ENCODE results near the gene PNMA6F. TPM values are rescaled to one million over a fixed set of nuclear protein-coding genes. Genes with fewer than 3 reads are reported as not detected.

Gene PNMA6F
- total RNA-seq, 4 donors from 2014 or later, result 0.59 TPM; not detected in 3

DNA sequence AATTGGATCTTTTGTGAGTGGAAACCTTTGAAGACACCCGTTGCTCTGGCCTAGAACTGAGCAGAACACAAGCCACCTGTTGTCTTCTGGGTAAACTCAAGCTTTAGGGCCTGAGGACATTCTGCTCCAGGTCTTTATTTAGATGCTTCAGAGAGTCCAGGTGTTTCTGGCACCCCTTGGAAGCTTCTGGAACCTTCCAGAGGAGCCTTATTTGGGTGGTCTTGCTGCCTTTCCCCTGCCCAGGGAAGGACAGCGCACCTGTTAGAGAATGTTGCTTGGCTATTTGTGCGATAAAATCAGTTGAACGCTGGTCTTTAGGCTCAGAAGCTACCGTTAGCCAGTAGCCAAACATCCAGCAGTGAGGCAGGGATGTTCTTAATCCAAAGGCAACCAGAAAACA lies 15.4 kb upstream of the PNMA6F start:
- WGBS, 2 donors, result 68 to 79% methylated on average over 5 of the region's 5 CpGs
- H3K4me3 ChIP-seq, result no peak overlapping the region
- peaks cover 0 to 13% (median 0%) of the 10 kb centered on the region in 3 donors for H3K36me3 ChIP-seq
- H3K27ac ChIP-seq, result no peak overlapping the region
- H3K4me1 ChIP-seq, result peaks cover 0 to 14% (median 0%) of the 10 kb centered on the region in 4 donors
- H3K9me3 ChIP-seq, result no peaks in the 10 kb centered on the region
- H3K27me3 ChIP-seq, result no peaks in the 10 kb centered on the region
- TF ChIP-seq POLR2A (IDR thresholded peaks at IDR 0.05) (no peak), EP300 (IDR thresholded peaks at IDR 0.05) (no peak)
- TF ChIP-seq, protein P1, sequence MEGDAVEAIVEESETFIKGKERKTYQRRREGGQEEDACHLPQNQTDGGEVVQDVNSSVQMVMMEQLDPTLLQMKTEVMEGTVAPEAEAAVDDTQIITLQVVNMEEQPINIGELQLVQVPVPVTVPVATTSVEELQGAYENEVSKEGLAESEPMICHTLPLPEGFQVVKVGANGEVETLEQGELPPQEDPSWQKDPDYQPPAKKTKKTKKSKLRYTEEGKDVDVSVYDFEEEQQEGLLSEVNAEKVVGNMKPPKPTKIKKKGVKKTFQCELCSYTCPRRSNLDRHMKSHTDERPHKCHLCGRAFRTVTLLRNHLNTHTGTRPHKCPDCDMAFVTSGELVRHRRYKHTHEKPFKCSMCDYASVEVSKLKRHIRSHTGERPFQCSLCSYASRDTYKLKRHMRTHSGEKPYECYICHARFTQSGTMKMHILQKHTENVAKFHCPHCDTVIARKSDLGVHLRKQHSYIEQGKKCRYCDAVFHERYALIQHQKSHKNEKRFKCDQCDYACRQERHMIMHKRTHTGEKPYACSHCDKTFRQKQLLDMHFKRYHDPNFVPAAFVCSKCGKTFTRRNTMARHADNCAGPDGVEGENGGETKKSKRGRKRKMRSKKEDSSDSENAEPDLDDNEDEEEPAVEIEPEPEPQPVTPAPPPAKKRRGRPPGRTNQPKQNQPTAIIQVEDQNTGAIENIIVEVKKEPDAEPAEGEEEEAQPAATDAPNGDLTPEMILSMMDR (IDR thresholded peaks at IDR 0.05), result no peak
- DNase-seq (ENCODE audit: low spot score in 2 of 2), result no peak

DNA sequence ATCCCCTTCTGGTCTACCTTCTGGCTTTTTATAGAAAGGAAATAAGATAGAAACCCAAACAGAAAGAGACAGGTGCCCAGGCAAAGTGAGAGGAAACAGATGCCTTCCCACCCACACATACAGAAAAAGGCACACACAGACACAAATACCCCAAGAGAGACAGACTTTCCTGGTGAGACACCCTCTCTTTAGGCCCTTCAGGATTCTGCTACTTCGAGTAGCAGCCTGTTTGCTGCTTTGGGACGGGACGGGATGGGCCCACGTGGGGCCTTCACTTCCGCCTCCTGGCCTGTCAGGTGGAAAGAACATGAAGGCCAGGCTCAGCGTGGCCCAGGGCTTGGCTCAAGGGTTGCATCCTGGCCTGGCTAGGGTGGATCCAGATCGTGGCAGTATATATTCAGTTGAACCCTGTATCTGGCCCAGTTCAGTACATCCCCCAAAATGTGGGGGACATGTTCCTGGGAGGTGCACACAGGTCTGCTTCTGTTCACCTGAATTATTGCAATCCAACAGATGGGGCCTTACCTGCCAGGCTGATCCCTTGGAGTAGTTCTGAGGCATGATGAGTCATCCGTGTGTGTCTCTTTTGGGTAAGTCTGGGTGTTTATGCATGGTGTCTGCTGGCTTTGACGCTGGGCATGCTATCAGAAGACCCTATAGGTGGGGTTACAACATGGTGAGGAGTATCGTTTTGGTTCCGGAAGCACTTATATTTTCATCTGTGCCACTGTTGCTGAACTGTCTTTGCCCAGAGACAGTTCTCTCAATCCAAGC lies 14.7 kb upstream of the PNMA6F start:
- WGBS, 2 donors, result 78 to 88% methylated on average over 9 to 11 of the region's 11 CpGs
- no peaks in the 10 kb centered on the region for H3K9me3 ChIP-seq
- H3K4me1 ChIP-seq, result peaks cover 0 to 14% (median 0%) of the 10 kb centered on the region in 4 donors
- TF ChIP-seq, protein P1 (IDR thresholded peaks at IDR 0.05), result no peak
- no peak for TF ChIP-seq POLR2A (IDR thresholded peaks at IDR 0.05)
- no peak for TF ChIP-seq EP300 (IDR thresholded peaks at IDR 0.05)
- no peak overlapping the region for H3K27ac ChIP-seq
- H3K27me3 ChIP-seq, result no peaks in the 10 kb centered on the region
- peaks cover 0 to 13% (median 0%) of the 10 kb centered on the region in 3 donors for H3K36me3 ChIP-seq
- no peak overlapping the region for H3K4me3 ChIP-seq
- no peak for DNase-seq (ENCODE audit: low spot score in 2 of 2)

DNA sequence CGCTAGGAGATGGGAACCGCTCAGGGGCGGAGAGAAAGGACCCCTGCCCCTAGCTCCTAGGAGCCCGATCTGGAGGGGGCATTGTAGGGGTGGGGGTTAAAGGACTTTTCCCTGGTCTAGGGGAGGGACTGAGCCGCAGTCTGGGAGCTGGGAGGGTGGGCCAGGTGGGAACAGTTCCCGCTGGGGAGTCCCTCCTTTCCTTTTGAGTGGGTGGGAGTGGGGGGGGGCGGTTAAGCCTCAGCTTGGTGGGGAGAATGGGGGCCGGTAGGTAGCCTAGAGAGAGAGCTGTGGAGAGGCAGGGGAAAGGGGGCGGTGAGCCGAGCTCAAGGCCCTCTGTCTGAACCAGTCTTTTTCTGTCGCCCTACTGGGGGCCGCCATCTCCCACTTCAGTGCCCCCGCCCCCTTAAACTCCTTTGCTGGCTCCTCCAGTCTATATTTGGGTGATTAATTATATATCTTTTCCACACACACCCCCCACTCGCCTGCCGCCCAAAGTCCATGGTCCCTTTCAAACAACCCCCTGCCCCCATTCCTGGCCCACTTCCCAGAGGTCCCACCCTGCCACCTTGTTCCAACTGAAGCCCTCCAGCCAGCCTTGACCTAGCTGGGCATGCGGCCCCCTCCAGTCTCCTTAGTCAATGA lies 13.2 kb upstream of the PNMA6F start:
- no peaks in the 10 kb centered on the region for H3K9me3 ChIP-seq
- H3K27ac ChIP-seq, result peak overlapping the region in 3 of 4 donors; percentile 54 to 82 (median 74)
- peak overlapping the region; percentile 46 to 83 (median 59) for H3K4me3 ChIP-seq
- H3K36me3 ChIP-seq, result peaks cover 0 to 3% (median 0%) of the 10 kb centered on the region in 3 donors
- H3K27me3 ChIP-seq, result no peaks in the 10 kb centered on the region
- 11 to 42% methylated on average over 13 to 16 of the region's 16 CpGs for WGBS, 2 donors
- H3K4me1 ChIP-seq, result peaks cover 0 to 14% (median 0%) of the 10 kb centered on the region in 4 donors
- DNase-seq (ENCODE audit: low spot score in 2 of 2), result no peak
- TF ChIP-seq, protein P1 (IDR thresholded peaks at IDR 0.05), result no peak
- no peak for TF ChIP-seq POLR2A (IDR thresholded peaks at IDR 0.05)

DNA sequence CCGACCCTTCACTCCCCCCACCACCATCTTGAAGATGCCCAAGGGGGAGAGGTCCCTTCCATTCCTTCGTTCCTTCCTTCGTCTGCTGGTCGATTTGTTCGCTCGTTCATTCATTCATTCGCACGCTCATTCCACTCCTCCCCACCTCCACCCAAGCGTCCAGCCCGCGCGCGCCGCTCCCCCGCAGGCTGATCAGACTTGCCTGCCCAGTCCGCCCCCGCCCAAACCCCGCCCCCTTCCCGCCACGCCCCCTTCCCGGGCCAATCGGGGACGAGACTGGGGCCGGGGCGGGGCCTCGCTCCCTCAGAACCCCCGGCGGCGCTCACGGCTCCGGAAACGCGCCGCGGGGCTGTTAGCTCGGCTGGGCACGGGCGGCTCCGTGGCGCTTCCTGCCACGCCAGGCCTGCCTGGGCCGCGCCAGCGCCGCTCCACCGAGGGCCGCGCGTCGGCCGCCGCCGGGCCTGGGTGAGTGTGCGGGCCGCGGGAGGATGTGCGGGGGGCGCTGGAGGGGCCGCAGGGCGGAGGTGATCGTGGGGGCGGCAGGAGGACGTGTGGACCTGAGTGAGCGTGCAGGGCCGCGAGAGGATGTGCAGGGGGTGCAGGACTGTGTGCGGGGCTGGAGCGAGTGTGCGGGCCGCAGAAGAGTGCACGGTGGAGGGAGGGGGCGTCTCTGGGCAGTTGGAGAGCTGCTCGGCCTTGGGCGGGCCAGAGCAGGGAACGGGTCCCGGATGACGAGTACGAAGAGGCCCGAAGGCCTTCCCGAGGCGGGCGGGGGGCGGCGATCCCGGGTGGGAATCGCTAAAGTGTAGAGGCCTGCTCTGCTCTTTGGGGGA lies 12.5 kb upstream of the PNMA6F start, which contains the start of gene ZNF275:
Gene ZNF275 (plus strand): TSS at position 333 of the 833 bp plus-strand sequence. CDS start 2,527 bp downstream, outside the sequence.
- H3K9me3 ChIP-seq, result no peaks in the 10 kb centered on the region
- no peaks in the 10 kb centered on the region for H3K36me3 ChIP-seq
- H3K27me3 ChIP-seq, result no peaks in the 10 kb centered on the region
- peak in 1 of 2 donors; percentile 70 for TF ChIP-seq EP300 (IDR thresholded peaks at IDR 0.05)
- TF ChIP-seq, protein P1 (IDR thresholded peaks at IDR 0.05), result peak in 1 of 5 experiments; percentile 15
- peak in 1 of 2 donors; percentile 66 for TF ChIP-seq POLR2A (IDR thresholded peaks at IDR 0.05)
- peak; percentile 56 to 57 for DNase-seq (ENCODE audit: low spot score in 2 of 2)
- WGBS, 2 donors, result 1 to 45% methylated on average over 20 to 78 of the region's 86 CpGs
- peaks cover 0 to 14% (median 0%) of the 10 kb centered on the region in 4 donors for H3K4me1 ChIP-seq
- peak within 1 kb of the TSS in 3 of 4 donors; percentile 54 to 82 (median 74) for H3K27ac ChIP-seq
- peak within 1 kb of the TSS; percentile 46 to 83 (median 59) for H3K4me3 ChIP-seq
